Karpas-422 (cell line): Measurements from ENCODE around the gene TRIP13. TPM values are rescaled to one million over a fixed set of nuclear protein-coding genes. Genes with fewer than 3 reads are reported as not detected.

Experiments
- total RNA-seq: library from RNA; depleted of rRNA; stranded (reverse); fragments of >200 nt; shearing (Covaris generic); gene quantifications from 2 replicates; pipeline ENCODE4 v1.2.3, GENCODE V29; 2014; ENCODE audit warnings: low replicate concordance; rRNA removed

Gene TRIP13
- total RNA-seq, 1 experiment from 2014 or later = 16.3 TPM

Other genes starting within 250 kb of the TRIP13 start
- gene TPPP, start 199.5 kb upstream of the TRIP13 start, total RNA-seq = 1.6 and 1.8 TPM in 2 replicates
- gene ZDHHC11B, start 108.2 kb upstream of the TRIP13 start, total RNA-seq = 0.34 and 1.5 TPM in 2 replicates
- gene ZDHHC11, start 41.9 kb upstream of the TRIP13 start, total RNA-seq = 10.8 and 15.7 TPM in 2 replicates
- 25.7 and 42.0 TPM in 2 replicates for gene BRD9, start 83 bp upstream of the TRIP13 start, total RNA-seq
- not detected in 2 replicates for gene NKD2, start 115.9 kb downstream of the TRIP13 start, total RNA-seq
- gene SLC12A7, start 219.2 kb downstream of the TRIP13 start, total RNA-seq = 0.22 TPM in 1 of 2 replicates, not detected in the other